Smooth muscle cell (in vitro differentiated cells): ENCODE data around the gene PPP6R2. TPM values are rescaled to one million over a fixed set of nuclear protein-coding genes. Genes with fewer than 3 reads are reported as not detected.

Experiments
- DNase-seq: peaks from one replicate; lab custom pipeline; 2025; ENCODE audit not compliant: unreplicated experiment; lab: John Stamatoyannopoulos, UW
- H2AFZ ChIP-seq: fragments of 200-600 bp; sonication (generic); 2 replicates; pipeline ENCODE4 v1.6.0; 2016; ENCODE audit warnings: antibody characterized with exemption, low read depth, mild to moderate bottlenecking
- H3F3A ChIP-seq: fragments of 200-600 bp; sonication (generic); 2 replicates; pipeline ENCODE4 v1.6.0; 2017; ENCODE audit warnings: antibody characterized with exemption, low read depth
- H3K27ac ChIP-seq: fragments of 200-600 bp; sonication (generic); 2 replicates; pipeline ENCODE4 v1.5.1; 2016; ENCODE audit warnings: low read depth, mild to moderate bottlenecking
- H3K27me3 ChIP-seq: fragments of 200-600 bp; sonication (generic); 2 replicates; pipeline ENCODE4 v1.6.1; 2016; ENCODE audit warnings: low read depth, mild to moderate bottlenecking
- H3K36me3 ChIP-seq: fragments of 200-600 bp; sonication (generic); 2 replicates; pipeline ENCODE4 v1.5.1; 2016; ENCODE audit warnings: low read depth
- H3K4me1 ChIP-seq: fragments of 200-600 bp; sonication (generic); 2 replicates; pipeline ENCODE4 v1.5.1; 2016; ENCODE audit warnings: low read depth
- H3K4me2 ChIP-seq: fragments of 200-600 bp; sonication (generic); 2 replicates; pipeline ENCODE4 v1.6.0; 2016; ENCODE audit warnings: mild to moderate bottlenecking
- H3K4me3 ChIP-seq: fragments of 200-600 bp; sonication (generic); 2 replicates; pipeline ENCODE4 v1.5.1; 2016; ENCODE audit warnings: mild to moderate bottlenecking
- H3K79me2 ChIP-seq: fragments of 200-600 bp; sonication (generic); 2 replicates; pipeline ENCODE4 v1.6.0; 2016; ENCODE audit warnings: low read depth, mild to moderate bottlenecking
- H3K9ac ChIP-seq: fragments of 200-600 bp; sonication (generic); 2 replicates; pipeline ENCODE4 v1.6.0; 2016; ENCODE audit warnings: low read depth
- H3K9me3 ChIP-seq: fragments of 200-600 bp; sonication (generic); replicated peaks from 2 replicates; pipeline ENCODE4 v1.5.1; 2016; ENCODE audit warnings: low read depth
- H4K20me1 ChIP-seq: fragments of 200-600 bp; sonication (generic); 2 replicates; pipeline ENCODE4 v1.6.0; 2016; ENCODE audit warnings: low read depth
- CTCF ChIP-seq: fragments of 200-600 bp; sonication (generic); IDR thresholded peaks from 2 replicates; pipeline ENCODE4 v1.5.1; 2017; ENCODE audit warnings: borderline replicate concordance, mild to moderate bottlenecking, antibody characterized with exemption; ENCODE audit not compliant: insufficient read depth, poor library complexity, severe bottlenecking
- WGBS: methylation state at CpG from one replicate; pipeline ENCODE4 v1.1.7; 2016; ENCODE audit warnings: low lambda C conversion rate; 5-methylcytosine and 5-hydroxymethylcytosine counted together
- polyA plus RNA-seq: library from polyadenylated mRNA; unstranded; fragments of >200 nt; fragmentation: Nextera tagmentation; extraction: Ambion mirVana; gene quantifications from 2 replicates; pipeline ENCODE4 v1.2.1, GENCODE V29; 2016
- total RNA-seq: library from RNA; depleted of rRNA; stranded (reverse); fragments of >200 nt; gene quantifications from 2 replicates; pipeline ENCODE4 v1.2.3, GENCODE V29; 2014

PPP6R2 gene
- total and polyA plus RNA-seq, 2 experiments from 2014 or later: 24.6 to 36.3 TPM

GRCh38 chr22:50313600-50313999, 29.5 kb upstream of the PPP6R2 start:
- H3K79me2 ChIP-seq: no peaks in the 10 kb centered on the region
- no peak overlapping the region for H3K4me2 ChIP-seq
- H3K27me3 ChIP-seq: no peaks in the 10 kb centered on the region
- no peaks in the 10 kb centered on the region for H3K36me3 ChIP-seq
- H3F3A ChIP-seq: no peaks in the 10 kb centered on the region
- no peak for DNase-seq
- no peak for TF ChIP-seq CTCF
- no peaks in the 10 kb centered on the region for H3K9me3 ChIP-seq
- WGBS: 90% methylated on average over 8 of the region's 17 CpGs
- no peak overlapping the region for H3K27ac ChIP-seq
- H4K20me1 ChIP-seq: no peaks in the 10 kb centered on the region
- H3K4me1 ChIP-seq: no peaks in the 10 kb centered on the region
- no peak overlapping the region for H3K4me3 ChIP-seq
- H3K9ac ChIP-seq: no peak overlapping the region
- no peak overlapping the region for H2AFZ ChIP-seq

GRCh38 chr22:50314081-50314454, 29.1 kb upstream of the PPP6R2 start:
- no peak overlapping the region for H3K27ac ChIP-seq
- H3K4me3 ChIP-seq: no peak overlapping the region
- no peaks in the 10 kb centered on the region for H3K4me1 ChIP-seq
- H4K20me1 ChIP-seq: no peaks in the 10 kb centered on the region
- H3K36me3 ChIP-seq: no peaks in the 10 kb centered on the region
- no peaks in the 10 kb centered on the region for H3K9me3 ChIP-seq
- no peaks in the 10 kb centered on the region for H3K79me2 ChIP-seq
- no peak for TF ChIP-seq CTCF
- H3K9ac ChIP-seq: no peak overlapping the region
- H3K4me2 ChIP-seq: no peak overlapping the region
- no peak overlapping the region for H2AFZ ChIP-seq
- 88% methylated on average over 14 of the region's 14 CpGs for WGBS
- H3K27me3 ChIP-seq: no peaks in the 10 kb centered on the region
- H3F3A ChIP-seq: no peaks in the 10 kb centered on the region
- no peak for DNase-seq

GRCh38 chr22:50314455-50315288, 28.5 kb upstream of the PPP6R2 start:
- H3K79me2 ChIP-seq: no peaks in the 10 kb centered on the region
- H3K4me2 ChIP-seq: no peak overlapping the region
- no peaks in the 10 kb centered on the region for H4K20me1 ChIP-seq
- no peaks in the 10 kb centered on the region for H3K36me3 ChIP-seq
- H2AFZ ChIP-seq: no peak overlapping the region
- no peak overlapping the region for H3K9ac ChIP-seq
- DNase-seq: no peak
- no peak overlapping the region for H3K4me3 ChIP-seq
- no peak overlapping the region for H3K27ac ChIP-seq
- no peaks in the 10 kb centered on the region for H3K4me1 ChIP-seq
- H3K9me3 ChIP-seq: no peaks in the 10 kb centered on the region
- no peak for TF ChIP-seq CTCF
- WGBS: 75% methylated on average over 32 of the region's 33 CpGs
- H3F3A ChIP-seq: no peaks in the 10 kb centered on the region
- H3K27me3 ChIP-seq: no peaks in the 10 kb centered on the region
